Testis (tissue), 3 donors: ENCODE data around the gene CD69. TPM values are rescaled to one million over a fixed set of nuclear protein-coding genes. Genes with fewer than 3 reads are reported as not detected.
A peak's percentile ranks its signal among the peaks of the same experiment; 100 is the strongest.

Experiments used
- DNase-seq: peaks from one replicate; pipeline ENCODE4 v3.0.0-alpha.2; 2019
- H3K27ac ChIP-seq, 2 donors: fragments of 200-600 bp; sonication (generic); one replicate each; pipeline ENCODE4 v1.5.1; 2019
- H3K27me3 ChIP-seq: fragments of 200-600 bp; sonication (generic); one replicate; pipeline ENCODE4 v1.5.1; 2019
- H3K36me3 ChIP-seq: fragments of 200-600 bp; sonication (generic); one replicate; pipeline ENCODE4 v1.5.1; 2017; ENCODE audit warnings: low read depth; ENCODE audit errors: missing control alignments
- H3K4me1 ChIP-seq: fragments of 200-600 bp; sonication (generic); one replicate; pipeline ENCODE4 v1.5.1; 2019
- H3K4me3 ChIP-seq, 2 donors: fragments of 200-600 bp; sonication (generic); one replicate each; pipeline ENCODE4 v1.5.1; 2017 to 2019
- H3K9me3 ChIP-seq: fragments of 200-600 bp; sonication (generic); one replicate; pipeline ENCODE4 v1.5.1; 2017
- CTCF ChIP-seq, 3 experiments: fragments of 450-650 bp in 2 of 3; fragments of 200-600 bp in 1 of 3; sonication (generic) in 1 of 3; IDR thresholded peaks; one replicate each; pipeline ENCODE4 v1.5.1; 2016 to 2019; ENCODE audit warnings: antibody characterized with exemption in 3 of 3, mild to moderate bottlenecking in 2 of 3, moderate library complexity in 1 of 3
- POLR2A ChIP-seq: fragments of 450-650 bp; IDR thresholded peaks from one replicate; pipeline ENCODE4 v1.6.1; 2017; ENCODE audit warnings: antibody characterized with exemption, mild to moderate bottlenecking, moderate library complexity
- WGBS, 2 donors: methylation state at CpG; one replicate each; pipeline ENCODE4 v1.1.5; 2018; 5-methylcytosine and 5-hydroxymethylcytosine counted together
- intact Hi-C: fragments of 100-400 bp; cut with DNase I; formaldehyde crosslinking; loops from one replicate; pipeline ENCODE4 v1.15.1; 2023; ENCODE audit warnings: low total_unique reads
- polyA plus RNA-seq: library from polyadenylated mRNA; stranded (reverse); fragments of 350-450 nt; fragmentation: Illumina TruSeq; extraction: RNeasy Lipid Tissue Mini Kit (QIAGEN cat#74804); gene quantifications from one replicate; pipeline ENCODE4 v1.2.3, GENCODE V29; 2014; ENCODE audit warnings: low read depth, low replicate concordance; ENCODE audit not compliant: insufficient read depth
- total RNA-seq, 2 donors: library from RNA; depleted of rRNA; stranded (reverse); fragments of >200 nt; gene quantifications; one replicate each; pipeline ENCODE4 v1.2.3, GENCODE V29; 2016

The CD69 gene
- total and polyA plus RNA-seq, 3 donors from 2014 or later = 2.1 to 3.3 (median 3.0) TPM

- Histone ChIP-seq H3K27ac (no peak overlapping the region), H3K36me3 (no peaks in the 10 kb centered on the region), H3K4me1 (no peaks in the 10 kb centered on the region), H3K27me3 (no peaks in the 10 kb centered on the region), H3K9me3 (no peaks in the 10 kb centered on the region), H3K4me3 (no peak overlapping the region)
- TF ChIP-seq CTCF (IDR thresholded peaks at IDR 0.05) (no peak), POLR2A (no peak)
- DNase-seq = no peak
- WGBS, 2 donors = 91 to 97% methylated on average over 2 of the region's 2 CpGs
- intact Hi-C loops = no loop called here
Measured at GRCh38 chr12:9752145-9752933, 8.4 kb downstream of the CD69 start.

- Histone ChIP-seq H3K27ac (no peak overlapping the region), H3K4me3 (peak overlapping the region in 1 of 2 donors; percentile 9), H3K9me3 (no peaks in the 10 kb centered on the region), H3K4me1 (no peaks in the 10 kb centered on the region), H3K27me3 (no peaks in the 10 kb centered on the region), H3K36me3 (no peaks in the 10 kb centered on the region)
- intact Hi-C loops = no loop called here
- TF ChIP-seq CTCF (IDR thresholded peaks at IDR 0.05) (peak; percentile 26 to 66 (median 29)), POLR2A (no peak)
- WGBS, 2 donors = 35 to 36% methylated on average over 9 of the region's 9 CpGs
- no peak for DNase-seq
Measured at GRCh38 chr12:9751204-9752144, 9.2 kb downstream of the CD69 start.

- Histone ChIP-seq H3K4me3 (peak overlapping the region in 1 of 2 donors; percentile 9), H3K4me1 (no peaks in the 10 kb centered on the region), H3K27me3 (no peaks in the 10 kb centered on the region), H3K9me3 (no peaks in the 10 kb centered on the region), H3K27ac (no peak overlapping the region), H3K36me3 (no peaks in the 10 kb centered on the region)
- intact Hi-C loops = no loop called here
- DNase-seq = peak; percentile 63
- TF ChIP-seq CTCF (IDR thresholded peaks at IDR 0.05) (peak; percentile 73 to 83 (median 80)), POLR2A (no peak)
- 11 to 13% methylated on average over 20 of the region's 20 CpGs for WGBS, 2 donors
Measured at GRCh38 chr12:9750276-9751203, 10.2 kb downstream of the CD69 start.

GRCh38 chr12:9749640-9750039 lies 11.1 kb downstream of the CD69 start:
- Histone ChIP-seq H3K27me3 (no peaks in the 10 kb centered on the region), H3K4me3 (no peak overlapping the region), H3K9me3 (no peaks in the 10 kb centered on the region), H3K4me1 (no peaks in the 10 kb centered on the region), H3K27ac (no peak overlapping the region), H3K36me3 (no peaks in the 10 kb centered on the region)
- DNase-seq = no peak
- intact Hi-C loops = no loop called here
- TF ChIP-seq CTCF (IDR thresholded peaks at IDR 0.05) (no peak), POLR2A (no peak)
- 0% methylated on average over 1 of the region's 1 CpG for WGBS, 2 donors
